Colonic mucosa (tissue), 4 donors: ENCODE data around the gene ARHGAP29. TPM values are rescaled to one million over a fixed set of nuclear protein-coding genes. Genes with fewer than 3 reads are reported as not detected.

Experiments used
- DNase-seq: peaks from one replicate; pipeline ENCODE4 v3.0.0-alpha.2; 2020
- H3K27ac ChIP-seq: fragments of 200-600 bp; one replicate; pipeline ENCODE4 v1.8.0; 2021
- H3K27me3 ChIP-seq: fragments of 200-600 bp; one replicate; pipeline ENCODE4 v1.8.0; 2021
- H3K36me3 ChIP-seq: fragments of 200-600 bp; one replicate; pipeline ENCODE4 v1.8.0; 2021
- H3K4me1 ChIP-seq: fragments of 200-600 bp; one replicate; pipeline ENCODE4 v1.8.0; 2021; ENCODE audit warnings: mild to moderate bottlenecking
- H3K4me3 ChIP-seq: fragments of 200-600 bp; one replicate; pipeline ENCODE4 v1.8.0; 2021
- H3K9ac ChIP-seq, 2 donors: one replicate each; pipeline ENCODE4 v1.7.0; 2013; ENCODE audit warnings: control low read depth in 2 of 2, low read depth in 2 of 2, low read length in 2 of 2
- H3K9me3 ChIP-seq: fragments of 200-600 bp; one replicate; pipeline ENCODE4 v1.8.0; 2021
- intact Hi-C: fragments of 100-400 bp; cut with DNase I; formaldehyde crosslinking; loops from one replicate; pipeline ENCODE4 v1.14.1; 2022
- total RNA-seq, 2 donors: library from RNA; stranded (reverse); fragmentation: NEBNext Ultra II Directional in 1 of 2; extraction: Animal tissue kit (Norgen Biotek cat#: 25700) in 1 of 2; gene quantifications; one replicate each; pipeline ENCODE4 v1.2.1, GENCODE V29; 2021
- TF ChIP-seq, protein P1 (sequence below): fragments of 200-600 bp; IDR thresholded peaks from one replicate; pipeline ENCODE4 v1.8.0; 2022; ENCODE audit warnings: antibody characterized with exemption, mild to moderate bottlenecking
- donor health status: healthy.
- donor health status: DM: no; HTN: no; CAD: no.
- donor health status: DM: no; HTN: no; CAD: no.

Gene ARHGAP29
- total RNA-seq, 2 donors from 2014 or later: 2.5 to 8.6 TPM

DNA sequence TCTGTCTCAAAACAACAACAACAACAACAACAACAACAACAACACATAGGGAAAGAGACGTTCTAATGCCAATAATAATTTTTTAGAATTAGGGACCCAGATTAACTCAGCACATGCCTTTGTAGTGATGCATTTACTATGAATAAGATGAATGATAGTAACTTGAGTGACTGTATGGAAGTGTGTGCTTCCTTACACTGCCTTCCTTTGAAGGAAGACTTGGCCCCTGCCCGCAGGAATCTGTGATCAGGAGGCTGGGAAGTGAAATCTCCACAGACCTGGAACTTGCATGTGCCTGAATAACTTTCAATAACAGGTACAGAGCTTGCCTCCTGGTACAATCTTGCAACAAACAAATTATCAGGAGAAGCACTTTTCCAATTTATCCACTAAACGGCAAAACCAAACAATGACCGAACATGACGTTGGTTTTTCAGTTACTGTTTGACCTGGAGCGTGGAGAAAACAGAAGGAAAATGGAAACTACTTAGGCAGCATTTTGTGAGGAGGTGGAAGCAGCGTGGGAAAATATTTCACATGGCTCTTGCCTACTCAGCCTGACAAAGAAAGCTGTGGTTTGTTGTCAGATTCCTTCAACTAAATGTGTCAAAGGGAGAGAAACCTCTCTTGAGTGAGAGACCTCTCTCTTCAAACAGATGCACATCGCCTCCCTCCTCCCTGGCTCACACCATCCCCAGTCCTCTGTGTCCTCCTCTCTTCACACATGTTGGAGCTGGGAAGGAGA is 106.4 kb downstream of the ARHGAP29 start:
- no peaks in the 10 kb centered on the region for H3K9me3 ChIP-seq
- no peak overlapping the region for H3K27ac ChIP-seq
- no peak overlapping the region for H3K9ac ChIP-seq
- H3K27me3 ChIP-seq: no peaks in the 10 kb centered on the region
- H3K36me3 ChIP-seq: no peaks in the 10 kb centered on the region
- intact Hi-C loops: no loop called here
- H3K4me3 ChIP-seq: no peak overlapping the region
- DNase-seq: no peak
- no peaks in the 10 kb centered on the region for H3K4me1 ChIP-seq
- TF ChIP-seq, protein P1, sequence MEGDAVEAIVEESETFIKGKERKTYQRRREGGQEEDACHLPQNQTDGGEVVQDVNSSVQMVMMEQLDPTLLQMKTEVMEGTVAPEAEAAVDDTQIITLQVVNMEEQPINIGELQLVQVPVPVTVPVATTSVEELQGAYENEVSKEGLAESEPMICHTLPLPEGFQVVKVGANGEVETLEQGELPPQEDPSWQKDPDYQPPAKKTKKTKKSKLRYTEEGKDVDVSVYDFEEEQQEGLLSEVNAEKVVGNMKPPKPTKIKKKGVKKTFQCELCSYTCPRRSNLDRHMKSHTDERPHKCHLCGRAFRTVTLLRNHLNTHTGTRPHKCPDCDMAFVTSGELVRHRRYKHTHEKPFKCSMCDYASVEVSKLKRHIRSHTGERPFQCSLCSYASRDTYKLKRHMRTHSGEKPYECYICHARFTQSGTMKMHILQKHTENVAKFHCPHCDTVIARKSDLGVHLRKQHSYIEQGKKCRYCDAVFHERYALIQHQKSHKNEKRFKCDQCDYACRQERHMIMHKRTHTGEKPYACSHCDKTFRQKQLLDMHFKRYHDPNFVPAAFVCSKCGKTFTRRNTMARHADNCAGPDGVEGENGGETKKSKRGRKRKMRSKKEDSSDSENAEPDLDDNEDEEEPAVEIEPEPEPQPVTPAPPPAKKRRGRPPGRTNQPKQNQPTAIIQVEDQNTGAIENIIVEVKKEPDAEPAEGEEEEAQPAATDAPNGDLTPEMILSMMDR: no peak

- no peak overlapping the region for H3K4me3 ChIP-seq
- H3K9ac ChIP-seq: no peak overlapping the region
- TF ChIP-seq, protein P1: no peak
- no peak for DNase-seq
- H3K27me3 ChIP-seq: no peaks in the 10 kb centered on the region
- no peaks in the 10 kb centered on the region for H3K36me3 ChIP-seq
- H3K9me3 ChIP-seq: no peaks in the 10 kb centered on the region
- H3K4me1 ChIP-seq: no peaks in the 10 kb centered on the region
- H3K27ac ChIP-seq: no peak overlapping the region
- intact Hi-C loops: no loop called here
Observed at GRCh38 chr1:94126651-94127050, 110.7 kb downstream of the ARHGAP29 start.

- no peak for DNase-seq
- H3K4me1 ChIP-seq: no peaks in the 10 kb centered on the region
- H3K9ac ChIP-seq: no peak overlapping the region
- H3K27ac ChIP-seq: no peak overlapping the region
- H3K4me3 ChIP-seq: no peak overlapping the region
- H3K9me3 ChIP-seq: no peaks in the 10 kb centered on the region
- H3K27me3 ChIP-seq: no peaks in the 10 kb centered on the region
- TF ChIP-seq, protein P1: no peak
- no peaks in the 10 kb centered on the region for H3K36me3 ChIP-seq
- intact Hi-C loops: no loop called here
Observed at GRCh38 chr1:94125551-94126514, 111.6 kb downstream of the ARHGAP29 start.

- Histone ChIP-seq H3K4me3 (no peak overlapping the region), H3K4me1 (no peaks in the 10 kb centered on the region), H3K9ac (no peak overlapping the region), H3K9me3 (no peaks in the 10 kb centered on the region), H3K27ac (no peak overlapping the region), H3K36me3 (no peaks in the 10 kb centered on the region), H3K27me3 (no peaks in the 10 kb centered on the region)
- TF ChIP-seq, protein P1: no peak
- no peak for DNase-seq
- intact Hi-C loops: no loop called here
Observed at GRCh38 chr1:94124538-94124937, 112.8 kb downstream of the ARHGAP29 start.

DNA sequence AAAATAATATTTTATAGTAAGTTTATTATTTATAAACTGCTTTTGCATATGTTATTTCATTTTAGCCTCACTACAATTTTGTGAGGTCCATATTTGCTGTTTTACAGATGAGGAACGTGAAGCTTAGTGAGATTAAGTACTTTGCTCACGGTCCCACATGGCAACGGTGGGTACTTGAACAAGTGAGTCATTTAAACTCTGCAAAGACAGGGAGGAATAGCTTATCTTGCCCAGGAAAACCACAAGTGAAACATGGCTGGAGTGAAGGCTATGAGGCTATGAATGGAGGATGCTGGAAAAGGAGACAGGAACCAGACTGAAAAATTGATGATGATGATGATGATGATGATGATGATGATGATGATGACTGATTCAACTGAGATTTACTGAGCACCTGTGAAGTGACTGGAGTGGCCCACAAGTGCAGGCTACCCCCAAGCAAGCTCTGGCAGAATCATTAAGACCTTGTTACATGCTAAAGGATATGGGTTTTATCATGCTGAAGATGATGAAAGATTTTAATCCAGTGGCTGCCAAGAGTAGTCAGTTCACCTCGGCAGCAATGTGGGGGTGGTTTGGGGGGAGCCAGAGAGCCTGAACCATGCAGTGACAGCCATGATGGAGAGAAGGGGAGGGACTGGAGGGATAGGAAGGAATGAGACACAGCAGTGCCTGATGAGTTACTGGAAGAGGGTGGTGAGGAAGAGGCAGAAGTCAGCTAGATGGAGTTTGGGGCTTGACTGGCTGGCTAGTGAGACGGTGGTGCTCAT is 115.0 kb downstream of the ARHGAP29 start:
- H3K36me3 ChIP-seq: no peaks in the 10 kb centered on the region
- H3K9me3 ChIP-seq: no peaks in the 10 kb centered on the region
- intact Hi-C loops: no loop called here
- H3K27ac ChIP-seq: no peak overlapping the region
- no peak overlapping the region for H3K9ac ChIP-seq
- H3K27me3 ChIP-seq: no peaks in the 10 kb centered on the region
- H3K4me3 ChIP-seq: no peak overlapping the region
- TF ChIP-seq, protein P1: no peak
- no peak for DNase-seq
- no peaks in the 10 kb centered on the region for H3K4me1 ChIP-seq
